Nephron progenitor cell (in vitro differentiated cells): ENCODE measurements around the gene CAMKK2.
"Not testable (repeated sequence)": the region's sequence is repeated elsewhere in the genome, so short reads cannot be mapped to it uniquely, and the experiment has no call there.

Experiments used
- DNase-seq: peaks from one replicate; pipeline ENCODE4 v3.0.0; 2021
- H3K27ac Mint-ChIP-seq: 2 replicates; pipeline ENCODE4 v1.8.0; 2021; ENCODE audit warnings: mild to moderate bottlenecking, moderate library complexity, mixed read lengths
- H3K27me3 Mint-ChIP-seq: 2 replicates; pipeline ENCODE4 v1.8.0; 2021; ENCODE audit warnings: mild to moderate bottlenecking, low read depth, mixed read lengths; ENCODE audit not compliant: poor library complexity
- H3K36me3 Mint-ChIP-seq: 2 replicates; pipeline ENCODE4 v1.8.0; 2021; ENCODE audit warnings: low read depth, mixed read lengths
- H3K4me1 Mint-ChIP-seq: 2 replicates; pipeline ENCODE4 v1.8.0; 2021; ENCODE audit warnings: mixed read lengths
- H3K4me3 Mint-ChIP-seq: 2 replicates; pipeline ENCODE4 v1.8.0; 2021; ENCODE audit warnings: mild to moderate bottlenecking, moderate library complexity, mixed read lengths
- H3K9me3 Mint-ChIP-seq: 2 replicates; pipeline ENCODE4 v1.8.0; 2021; ENCODE audit warnings: mild to moderate bottlenecking, moderate library complexity, mixed read lengths
- TF ChIP-seq, protein P1 (sequence below): fragments of 200-600 bp; sonication (generic); IDR thresholded peaks from 2 replicates; pipeline ENCODE4 v1.5.0; 2021; ENCODE audit warnings: antibody characterized with exemption

CAMKK2 gene

DNA sequence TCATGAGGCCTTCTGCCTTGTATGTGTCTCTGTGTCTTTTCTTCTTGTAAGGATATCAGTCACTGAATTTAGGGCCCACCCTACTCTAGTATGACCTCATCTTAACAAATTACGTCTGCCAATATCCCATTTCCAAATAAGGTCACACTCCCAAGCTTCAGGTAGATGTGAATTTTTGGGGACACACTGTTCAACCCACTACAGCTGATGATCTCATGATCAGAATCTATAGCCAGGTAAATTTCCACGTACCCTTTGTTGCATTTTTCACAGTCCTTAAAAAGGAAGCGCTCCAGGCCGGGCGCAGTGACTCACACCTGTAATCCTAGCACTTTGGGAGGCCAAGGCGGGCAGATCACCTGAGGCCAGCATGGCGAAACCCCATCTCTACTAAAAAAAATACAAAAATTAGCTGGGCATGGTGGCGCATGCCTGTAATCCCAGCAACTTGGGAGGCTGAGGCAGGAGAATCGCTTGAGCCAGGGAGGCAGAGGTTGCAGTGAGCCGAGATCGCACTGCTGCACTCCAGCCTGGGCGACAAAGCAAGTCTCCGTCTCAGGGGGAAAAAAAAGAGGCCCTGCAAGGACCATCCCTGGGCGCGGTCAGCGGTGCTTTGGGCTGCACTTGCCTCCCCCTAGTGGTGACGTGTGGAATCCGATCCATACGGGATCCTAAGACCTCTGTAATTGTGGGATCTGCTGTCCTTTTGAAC is 66.5 kb downstream of the CAMKK2 start:
- H3K36me3 Mint-ChIP-seq = peaks cover 17% of the 10 kb centered on the region
- not testable (repeated sequence) for H3K27me3 Mint-ChIP-seq, H3K4me3 Mint-ChIP-seq, H3K9me3 Mint-ChIP-seq, H3K4me1 Mint-ChIP-seq, H3K27ac Mint-ChIP-seq
- peak; percentile 83 for DNase-seq
- TF ChIP-seq, protein P1, sequence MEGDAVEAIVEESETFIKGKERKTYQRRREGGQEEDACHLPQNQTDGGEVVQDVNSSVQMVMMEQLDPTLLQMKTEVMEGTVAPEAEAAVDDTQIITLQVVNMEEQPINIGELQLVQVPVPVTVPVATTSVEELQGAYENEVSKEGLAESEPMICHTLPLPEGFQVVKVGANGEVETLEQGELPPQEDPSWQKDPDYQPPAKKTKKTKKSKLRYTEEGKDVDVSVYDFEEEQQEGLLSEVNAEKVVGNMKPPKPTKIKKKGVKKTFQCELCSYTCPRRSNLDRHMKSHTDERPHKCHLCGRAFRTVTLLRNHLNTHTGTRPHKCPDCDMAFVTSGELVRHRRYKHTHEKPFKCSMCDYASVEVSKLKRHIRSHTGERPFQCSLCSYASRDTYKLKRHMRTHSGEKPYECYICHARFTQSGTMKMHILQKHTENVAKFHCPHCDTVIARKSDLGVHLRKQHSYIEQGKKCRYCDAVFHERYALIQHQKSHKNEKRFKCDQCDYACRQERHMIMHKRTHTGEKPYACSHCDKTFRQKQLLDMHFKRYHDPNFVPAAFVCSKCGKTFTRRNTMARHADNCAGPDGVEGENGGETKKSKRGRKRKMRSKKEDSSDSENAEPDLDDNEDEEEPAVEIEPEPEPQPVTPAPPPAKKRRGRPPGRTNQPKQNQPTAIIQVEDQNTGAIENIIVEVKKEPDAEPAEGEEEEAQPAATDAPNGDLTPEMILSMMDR = peak; percentile 95

DNA sequence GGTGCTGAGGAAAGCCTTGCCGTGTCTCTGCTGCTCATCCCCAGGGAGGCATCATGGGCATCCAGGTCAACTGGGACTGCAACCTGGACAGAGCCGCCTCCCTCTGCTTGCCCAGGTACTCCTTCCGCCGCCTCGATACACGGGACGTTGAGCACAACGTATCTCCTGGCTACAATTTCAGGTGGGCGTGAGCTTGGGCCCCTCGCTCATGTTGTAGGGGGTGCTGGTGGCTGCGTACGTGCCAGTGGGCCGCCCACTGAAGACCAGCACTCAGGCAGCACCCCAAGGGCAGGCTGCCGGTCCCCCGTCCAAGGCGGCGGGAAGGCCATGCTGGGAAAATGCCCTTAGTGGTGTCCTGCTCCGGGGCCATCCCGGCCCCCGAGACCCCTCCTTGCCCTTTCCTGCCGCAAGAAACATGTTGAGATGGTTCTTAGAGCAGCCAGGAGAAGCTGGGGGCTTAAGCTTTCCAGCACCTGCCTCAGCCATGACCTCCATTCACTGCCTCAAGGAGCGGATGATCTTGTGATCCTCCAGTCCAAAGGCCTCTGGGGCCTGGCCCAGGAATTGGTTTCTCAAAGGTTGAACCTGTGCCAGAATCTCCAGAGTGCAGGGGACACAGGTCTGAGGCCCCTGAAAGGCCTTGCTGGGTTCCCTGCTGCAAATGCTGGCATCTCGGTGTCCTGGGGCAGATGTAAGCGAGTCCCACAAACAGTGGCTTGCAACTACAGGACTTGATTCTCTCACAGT is 67.4 kb downstream of the CAMKK2 start:
- Mint-ChIP-seq H3K4me1 (no peaks in the 10 kb centered on the region), H3K9me3 (no peaks in the 10 kb centered on the region), H3K36me3 (peaks cover 12% of the 10 kb centered on the region), H3K4me3 (no peak overlapping the region), H3K27ac (no peak overlapping the region), H3K27me3 (no peaks in the 10 kb centered on the region)
- DNase-seq = no peak
- TF ChIP-seq, protein P1 = no peak

DNA sequence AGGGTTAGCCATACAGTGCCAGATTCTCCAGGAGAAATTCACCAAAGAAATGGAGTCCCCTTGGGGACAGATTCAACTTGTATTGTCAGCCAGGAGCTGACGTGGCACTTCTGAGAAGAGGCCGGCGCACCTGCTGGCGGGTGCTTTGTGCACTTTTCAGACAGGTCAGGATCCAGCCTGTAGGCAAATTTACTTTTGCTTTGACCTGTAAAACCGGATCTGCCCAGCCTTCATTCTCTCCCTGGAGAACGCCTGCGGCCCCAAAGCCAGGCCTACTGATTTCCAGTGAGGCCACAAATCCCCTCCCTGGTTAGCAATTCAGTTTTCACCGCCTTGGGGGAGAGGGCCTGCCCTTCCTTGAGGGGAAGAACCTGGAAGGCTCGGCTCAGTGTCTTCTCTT is 69.2 kb downstream of the CAMKK2 start:
- DNase-seq = no peak
- Mint-ChIP-seq H3K36me3 (peaks cover 12% of the 10 kb centered on the region), H3K4me1 (no peaks in the 10 kb centered on the region), H3K9me3 (no peaks in the 10 kb centered on the region), H3K27me3 (no peaks in the 10 kb centered on the region), H3K4me3 (no peak overlapping the region), H3K27ac (no peak overlapping the region)
- TF ChIP-seq, protein P1 = no peak

DNA sequence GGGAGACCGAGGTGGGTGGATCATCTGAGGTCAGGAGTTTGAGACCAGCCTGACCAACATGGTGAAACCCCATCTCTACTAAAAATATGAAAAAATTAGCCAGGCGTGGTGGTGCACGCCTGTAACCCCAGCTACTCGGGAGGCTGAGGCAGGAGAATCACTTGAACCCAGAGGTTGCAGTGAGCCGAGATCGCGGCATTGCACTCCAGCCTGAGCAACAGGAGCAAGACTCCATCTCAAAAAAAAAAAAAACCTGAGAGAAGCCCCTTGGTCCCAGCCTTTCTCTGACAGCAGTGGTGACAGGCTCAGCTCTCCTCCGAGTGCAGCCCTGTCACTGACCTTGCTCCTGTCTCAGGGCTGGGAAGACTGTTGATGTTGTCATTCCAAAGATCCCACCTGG is 69.6 kb downstream of the CAMKK2 start:
- H3K36me3 Mint-ChIP-seq = peaks cover 12% of the 10 kb centered on the region
- H3K27ac Mint-ChIP-seq, H3K9me3 Mint-ChIP-seq, H3K4me1 Mint-ChIP-seq, H3K4me3 Mint-ChIP-seq, H3K27me3 Mint-ChIP-seq, DNase-seq: not testable (repeated sequence)

DNA sequence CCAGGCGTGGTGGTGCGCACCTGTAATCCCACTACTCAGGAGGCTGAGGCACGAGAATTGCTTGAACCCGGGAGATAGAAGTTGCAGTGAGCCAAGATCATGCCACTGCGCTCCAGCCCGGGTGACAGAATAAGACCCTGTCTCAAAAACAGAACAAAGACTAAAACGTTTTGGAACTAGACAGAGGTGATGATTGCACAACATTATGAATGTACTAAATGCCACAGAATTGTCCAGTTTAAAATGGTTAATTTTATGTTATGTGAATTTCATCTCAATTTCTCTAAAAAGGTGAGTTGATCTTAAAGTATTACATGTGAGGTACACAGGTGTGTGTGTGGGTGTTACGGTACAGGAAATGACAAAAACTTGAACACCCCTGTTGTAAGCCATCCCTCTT is 70.1 kb downstream of the CAMKK2 start:
- TF ChIP-seq, protein P1 = no peak
- no peaks in the 10 kb centered on the region for H3K9me3 Mint-ChIP-seq
- no peaks in the 10 kb centered on the region for H3K4me1 Mint-ChIP-seq
- H3K27me3 Mint-ChIP-seq = no peaks in the 10 kb centered on the region
- no peak overlapping the region for H3K4me3 Mint-ChIP-seq
- H3K36me3 Mint-ChIP-seq = peaks cover 12% of the 10 kb centered on the region
- no peak for DNase-seq
- no peak overlapping the region for H3K27ac Mint-ChIP-seq

DNA sequence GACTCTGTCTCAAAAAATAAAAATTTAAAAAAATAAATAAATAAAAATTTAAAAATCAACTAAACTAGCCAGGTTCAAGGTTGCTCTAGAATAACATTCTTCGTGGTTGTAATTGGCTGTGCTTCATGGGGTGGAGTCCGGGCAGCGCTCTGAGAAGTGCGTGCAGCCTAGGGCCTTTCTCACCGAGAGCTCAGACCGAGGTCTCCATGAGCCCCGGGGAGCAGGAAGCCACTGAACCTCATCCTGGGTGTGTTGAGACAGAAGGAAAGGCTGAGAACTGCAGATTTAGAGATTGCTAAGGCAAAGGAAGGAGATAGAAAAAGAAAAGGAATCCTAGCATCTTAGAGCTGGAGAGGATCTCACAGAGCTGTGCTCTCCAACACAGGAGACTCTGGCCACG is 71.9 kb downstream of the CAMKK2 start:
- Mint-ChIP-seq H3K27me3 (no peaks in the 10 kb centered on the region), H3K27ac (no peak overlapping the region), H3K36me3 (peaks cover 8% of the 10 kb centered on the region), H3K4me1 (no peaks in the 10 kb centered on the region), H3K4me3 (no peak overlapping the region), H3K9me3 (no peaks in the 10 kb centered on the region)
- TF ChIP-seq, protein P1 = no peak
- no peak for DNase-seq
